ENCODE results near the gene TMPRSS7.
"Not testable (repeated sequence)": the region's sequence is repeated elsewhere in the genome, so short reads cannot be mapped to it uniquely, and the experiment has no call there.

TMPRSS7 gene

DNA sequence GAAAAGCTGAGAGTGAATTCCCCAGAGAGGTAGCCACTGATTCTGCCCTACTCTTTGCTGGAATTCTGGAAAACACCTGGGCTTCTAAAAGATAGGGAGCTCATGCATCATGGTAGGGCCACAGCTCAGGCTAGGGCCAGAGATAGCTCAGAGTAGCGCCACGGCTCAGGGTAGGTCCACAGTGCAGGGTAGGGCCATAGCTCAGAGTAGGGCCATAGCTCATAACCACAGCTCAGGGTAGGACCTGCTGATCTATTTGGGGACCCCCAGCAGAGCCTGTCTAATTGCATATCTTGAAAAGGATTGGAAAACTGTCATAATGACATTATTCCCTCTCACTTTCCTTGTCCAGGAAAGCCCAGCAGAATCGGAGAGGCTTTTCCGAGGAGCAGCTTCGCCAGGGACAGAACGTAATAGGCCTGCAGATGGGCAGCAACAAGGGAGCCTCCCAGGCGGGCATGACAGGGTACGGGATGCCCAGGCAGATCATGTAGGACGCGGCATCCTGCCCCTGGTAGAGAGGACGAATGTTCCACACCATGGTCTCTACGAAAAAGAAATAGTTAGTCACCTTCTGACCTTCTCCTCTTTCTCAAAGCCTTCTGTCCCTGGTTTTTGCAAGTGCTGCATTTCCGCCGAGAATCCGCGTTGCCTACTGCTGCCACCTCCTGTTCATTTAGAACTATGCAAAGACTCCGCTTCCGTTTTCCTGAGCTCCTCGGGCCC is 21.3 kb upstream of the TMPRSS7 start:
- peak; percentile 27 for DNase-seq

DNA sequence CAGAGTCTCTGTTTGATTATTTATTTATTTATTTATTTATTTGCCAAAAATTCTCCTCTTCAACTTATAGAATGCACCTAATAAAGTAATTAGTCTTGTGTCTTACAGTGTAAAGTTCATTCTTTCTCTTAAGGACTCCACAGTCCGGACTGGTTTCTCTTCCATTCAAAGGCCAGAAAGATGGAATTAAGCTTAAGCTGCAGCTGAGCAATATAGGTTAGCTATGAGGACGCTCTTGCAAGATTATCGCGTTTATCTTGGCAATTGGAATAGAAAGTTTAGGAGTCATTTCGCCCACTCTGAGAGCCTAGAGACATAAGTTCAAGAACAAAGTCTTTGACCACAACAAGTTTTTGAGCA is 20.8 kb upstream of the TMPRSS7 start:
- no peak for DNase-seq

DNA sequence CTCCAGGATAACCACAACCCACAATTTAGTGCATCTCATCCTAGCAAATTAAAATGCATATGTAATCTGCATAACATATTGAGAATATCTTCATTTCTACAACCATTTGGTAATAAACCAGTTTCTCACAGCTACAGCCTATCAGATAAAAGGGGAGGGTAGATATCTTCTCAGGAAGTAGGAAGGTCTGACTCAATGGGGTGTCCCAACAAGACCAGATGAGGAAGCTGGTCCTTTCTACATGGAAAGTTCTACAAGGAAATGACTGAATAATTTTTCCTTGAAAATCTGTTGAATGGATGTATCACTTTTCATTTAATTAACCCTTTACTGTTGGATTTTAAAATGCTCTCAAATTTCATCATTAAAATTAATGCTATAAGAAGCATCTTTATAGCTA is 17.4 kb upstream of the TMPRSS7 start:
- no peak for DNase-seq

DNA sequence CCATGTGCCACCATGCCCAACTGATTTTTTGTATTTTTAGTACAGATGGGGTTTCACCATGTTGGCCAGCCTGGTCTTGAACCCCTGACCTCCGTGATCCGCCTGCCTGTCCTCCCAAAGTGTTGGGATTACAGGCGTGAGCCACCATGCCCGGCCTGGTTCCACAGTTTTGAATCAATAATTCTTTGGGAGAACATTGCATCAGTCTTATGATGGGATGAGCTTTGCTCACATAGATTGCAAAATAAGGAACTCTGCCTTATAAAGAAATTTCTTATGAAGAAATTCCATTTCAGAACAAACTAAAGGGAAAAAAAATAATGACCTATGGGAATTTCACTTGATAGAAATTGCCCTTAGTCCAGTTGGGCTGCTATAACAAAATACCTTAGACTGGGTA is 15.8 kb upstream of the TMPRSS7 start:
- DNase-seq = no peak

DNA sequence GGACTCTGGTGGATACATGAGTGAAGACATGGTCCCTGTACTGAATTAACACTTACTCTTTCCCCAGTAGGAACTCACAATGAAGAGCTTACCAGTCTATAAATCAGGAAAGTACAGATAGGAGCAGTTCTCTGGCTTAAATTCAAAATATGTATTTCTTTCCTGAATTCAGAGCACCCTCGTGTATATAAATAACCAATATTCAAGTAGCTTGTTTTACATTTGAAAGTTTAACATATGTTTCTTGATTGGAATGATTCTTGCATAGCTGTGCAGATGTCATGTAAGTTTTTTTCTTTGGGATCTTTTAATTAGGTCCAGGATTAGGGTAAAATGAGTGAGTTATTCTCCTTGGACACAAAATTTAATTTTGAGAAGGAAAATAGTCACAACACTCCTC is 14.8 kb upstream of the TMPRSS7 start:
- DNase-seq = no peak

DNA sequence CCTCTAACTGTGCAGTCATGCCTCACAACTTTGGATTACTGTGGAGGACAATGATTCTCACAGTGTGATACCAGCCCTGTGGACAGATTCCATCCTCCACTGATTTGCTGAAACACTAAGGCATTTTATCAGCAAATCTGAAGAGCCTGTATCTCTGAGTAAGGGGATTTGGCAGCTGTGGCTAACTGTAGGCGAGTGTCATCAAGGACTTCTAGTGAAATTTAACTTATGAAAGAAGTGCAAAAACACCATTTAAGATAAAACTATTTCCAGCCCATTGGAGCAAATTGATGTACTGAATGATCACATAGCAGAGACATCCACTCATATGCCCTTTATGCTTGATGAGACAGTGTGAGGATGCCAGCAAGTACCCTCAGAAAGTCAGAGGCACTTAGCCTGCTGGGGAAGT is 13.9 kb upstream of the TMPRSS7 start:
- no peak for DNase-seq

DNA sequence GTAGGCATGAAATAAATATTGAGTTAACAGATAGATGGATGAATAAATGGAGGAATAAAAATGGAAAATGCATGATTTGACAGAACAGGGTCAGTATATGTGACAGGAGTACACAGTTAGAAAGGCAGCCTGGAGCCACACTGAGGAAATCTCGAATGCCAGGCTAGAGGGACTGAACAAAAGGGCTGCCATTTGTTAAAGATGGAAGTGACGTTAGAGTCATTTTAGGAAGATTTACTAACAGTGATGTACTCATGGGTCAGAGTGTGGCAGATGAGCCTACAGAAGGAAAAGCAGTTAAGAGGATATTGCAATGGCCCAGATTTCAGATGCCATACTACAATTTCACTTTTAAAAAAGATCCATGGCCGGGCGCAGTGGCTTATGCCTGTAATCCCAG is 7.4 kb upstream of the TMPRSS7 start:
- DNase-seq = no peak

DNA sequence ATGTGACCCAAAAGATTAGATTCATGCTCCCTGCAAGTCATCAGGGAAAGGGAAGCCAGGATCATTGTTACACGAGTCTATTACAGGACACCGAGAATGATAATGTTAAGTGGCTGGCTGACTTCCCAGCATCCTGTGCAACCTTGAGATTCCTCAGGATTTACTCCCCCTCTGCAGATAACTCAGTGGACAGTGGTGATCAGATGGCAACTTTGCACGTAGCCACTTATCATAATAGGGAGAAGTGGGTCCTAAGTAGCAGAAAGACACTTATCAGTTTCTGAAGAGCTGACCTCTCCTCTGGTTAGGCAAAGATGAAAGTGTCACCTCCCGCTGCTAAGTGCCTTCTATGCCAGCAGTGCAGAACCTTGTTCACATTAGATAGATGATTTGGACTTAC is 6.7 kb upstream of the TMPRSS7 start:
- DNase-seq = no peak

DNA sequence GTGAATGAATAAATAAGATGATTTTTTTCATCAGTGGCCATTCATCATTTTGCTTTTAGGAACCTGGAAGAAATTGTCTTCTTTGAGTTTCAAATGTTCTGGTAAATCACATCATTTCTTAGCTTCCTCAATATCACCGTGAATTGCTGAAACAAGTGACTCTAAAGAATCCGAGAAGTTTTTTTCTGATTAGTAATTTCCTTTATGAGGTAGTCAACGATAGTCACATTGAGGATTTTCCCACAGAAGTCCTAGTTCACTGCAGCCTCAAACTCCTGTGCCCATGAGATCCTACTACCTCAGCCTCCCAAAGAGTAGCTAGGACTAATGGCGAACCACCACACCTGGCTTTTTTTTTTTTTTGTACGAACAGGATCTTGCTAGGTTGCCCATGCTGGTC is 3.6 kb upstream of the TMPRSS7 start:
- no peak for DNase-seq

DNA sequence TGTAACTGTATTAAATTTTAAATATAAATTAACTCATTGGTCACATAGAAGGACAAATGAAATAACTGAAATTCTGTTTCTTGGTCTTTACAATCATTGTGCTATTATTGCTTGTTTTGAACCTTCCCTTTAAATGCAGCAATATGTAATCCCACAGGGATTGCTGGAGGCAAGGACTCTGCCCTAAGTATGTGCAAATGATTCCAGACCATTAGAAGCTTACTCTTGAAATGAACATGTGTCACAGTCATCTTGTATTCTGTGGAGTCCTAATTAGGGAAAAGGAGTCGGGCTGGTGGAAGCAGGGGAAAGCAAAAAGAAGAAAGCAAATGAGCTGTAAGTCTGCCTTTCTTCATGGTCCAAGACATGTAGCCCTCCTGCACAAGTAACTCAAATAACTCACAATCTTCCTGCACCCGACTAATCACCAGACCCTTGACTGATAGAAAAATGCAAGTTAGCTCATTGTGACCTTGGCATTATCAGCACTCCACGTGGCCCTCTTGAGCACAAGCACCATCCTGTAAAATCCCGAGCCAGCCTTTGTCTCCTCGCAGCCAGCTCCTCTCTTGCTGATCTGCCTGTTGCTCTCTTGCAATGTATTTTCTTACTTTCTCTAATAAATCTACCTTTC is 2.3 kb upstream of the TMPRSS7 start:
- no peak for DNase-seq

DNA sequence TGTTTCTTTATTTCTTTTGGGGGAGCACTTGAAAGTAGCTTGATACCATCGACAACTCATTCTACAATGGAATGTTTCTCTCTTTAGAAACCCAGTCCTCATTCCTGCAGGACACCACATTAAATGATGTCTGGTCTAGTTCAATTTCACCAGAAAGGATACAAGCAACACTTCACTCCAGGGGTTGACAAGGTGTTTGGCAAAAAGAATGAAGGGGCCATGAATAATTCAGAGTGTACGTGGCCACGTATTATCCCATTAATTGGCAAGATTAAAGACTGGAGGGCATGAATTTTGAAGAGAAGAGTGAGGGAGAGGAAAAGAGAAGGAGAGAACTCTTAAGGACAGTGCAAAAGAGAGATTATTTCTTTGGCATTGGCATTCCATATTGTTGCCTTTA is 705 bp downstream of the TMPRSS7 start:
- DNase-seq = no peak

DNA sequence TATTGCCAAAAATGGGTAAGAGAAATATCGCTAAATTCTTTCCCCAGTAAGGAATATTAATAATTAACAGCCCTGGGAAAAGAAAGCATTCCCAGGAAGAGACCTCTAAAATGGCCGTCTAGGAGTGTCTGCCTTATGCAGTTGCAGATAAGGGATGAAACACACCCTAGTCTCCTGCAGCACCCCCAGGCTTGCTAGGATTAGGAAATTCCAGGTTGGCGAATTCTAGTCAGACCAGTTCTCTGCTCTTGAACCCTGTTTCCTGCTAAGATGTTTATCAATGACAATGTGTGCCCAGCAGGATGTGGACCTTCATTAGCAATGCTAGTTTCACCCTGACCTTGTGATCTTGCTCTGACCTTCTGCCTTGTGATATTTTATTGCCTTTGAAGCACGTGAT is 2.7 kb downstream of the TMPRSS7 start:
- DNase-seq = not testable (repeated sequence)

DNA sequence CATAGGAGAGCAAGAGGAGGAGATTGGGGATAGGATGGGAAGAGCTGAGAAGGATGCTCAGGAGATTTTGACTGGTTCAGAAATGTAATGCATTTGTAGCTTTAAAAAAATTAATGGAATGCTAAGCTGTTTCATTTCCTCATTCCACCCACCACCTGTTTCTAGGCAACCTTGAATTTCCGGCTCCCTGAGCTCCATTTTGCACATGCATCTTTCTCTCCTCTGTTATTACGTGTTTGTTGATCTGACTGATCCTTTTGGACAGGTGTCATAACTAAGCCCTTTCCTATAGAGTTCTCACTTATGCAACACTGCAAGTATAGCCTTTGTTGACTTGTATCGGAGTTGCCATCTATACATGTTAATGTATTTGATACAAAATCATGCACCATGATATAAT is 4.3 kb downstream of the TMPRSS7 start:
- no peak for DNase-seq

DNA sequence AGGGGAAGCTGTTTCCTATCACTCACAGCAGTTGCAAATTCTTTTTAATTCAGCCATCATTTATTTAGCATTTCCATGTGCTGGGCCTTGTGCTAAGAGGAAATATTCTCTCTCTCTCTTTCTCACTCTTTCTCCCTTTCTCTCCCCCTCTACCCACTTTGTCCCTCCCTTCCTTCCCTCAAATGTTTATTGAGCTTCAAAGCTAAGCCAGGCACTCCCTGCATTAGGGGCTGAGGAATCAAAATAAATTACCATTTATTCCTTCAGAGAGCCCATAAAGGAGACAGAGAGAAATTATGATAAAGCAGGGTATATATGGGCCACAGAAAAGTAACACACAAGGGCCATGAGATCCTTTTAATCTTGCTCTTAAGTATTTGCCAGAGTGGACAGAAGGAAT is 6.8 kb downstream of the TMPRSS7 start:
- DNase-seq = no peak

DNA sequence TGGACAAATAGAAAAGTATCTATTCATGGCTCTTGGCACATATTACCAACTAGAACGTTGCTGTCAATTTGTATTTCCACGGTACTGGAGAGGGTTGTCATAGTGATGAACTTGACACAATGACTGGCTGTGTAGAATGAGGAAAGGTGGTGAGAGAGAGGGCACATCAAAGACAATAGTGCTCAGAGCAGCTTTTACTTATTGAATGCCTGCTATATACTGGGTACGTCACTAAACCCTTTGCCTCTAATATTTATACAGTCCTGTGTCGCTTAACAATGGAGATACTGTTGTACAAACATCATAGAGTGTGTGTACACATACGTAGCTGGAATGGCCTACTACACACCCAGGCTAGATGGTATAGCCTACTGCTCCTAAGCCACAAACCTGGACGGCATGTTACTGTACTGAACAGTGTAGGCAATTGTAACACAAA is 8.3 kb downstream of the TMPRSS7 start:
- no peak for DNase-seq

DNA sequence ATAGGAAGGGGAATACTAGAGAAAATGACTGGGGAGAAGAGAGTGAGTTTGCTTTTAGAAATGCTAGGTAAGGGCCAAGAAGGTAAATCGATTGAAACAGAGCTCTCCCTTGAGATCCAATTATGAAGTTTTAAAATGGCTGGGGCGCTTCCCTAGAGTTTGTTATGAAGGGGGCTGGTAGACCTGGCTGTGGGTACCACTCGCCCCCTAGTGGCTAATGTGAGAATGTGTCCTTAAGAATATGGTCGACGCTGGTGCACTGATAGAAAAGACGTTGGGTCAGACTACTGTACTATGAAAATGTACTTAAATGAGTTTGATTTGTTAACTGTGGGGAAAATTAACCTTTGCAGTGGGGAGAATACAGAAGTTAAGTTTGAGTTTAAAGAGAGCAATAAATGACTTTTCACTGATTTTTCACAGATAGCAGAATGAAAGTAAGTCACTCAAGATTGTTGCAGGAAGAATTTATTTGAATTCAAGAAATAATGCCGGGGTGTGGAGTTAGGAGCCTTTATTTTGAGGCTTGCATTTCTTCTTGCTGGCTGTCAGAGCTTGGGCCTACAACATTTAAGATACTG is 9.2 kb downstream of the TMPRSS7 start:
- DNase-seq = peak; percentile 24

DNA sequence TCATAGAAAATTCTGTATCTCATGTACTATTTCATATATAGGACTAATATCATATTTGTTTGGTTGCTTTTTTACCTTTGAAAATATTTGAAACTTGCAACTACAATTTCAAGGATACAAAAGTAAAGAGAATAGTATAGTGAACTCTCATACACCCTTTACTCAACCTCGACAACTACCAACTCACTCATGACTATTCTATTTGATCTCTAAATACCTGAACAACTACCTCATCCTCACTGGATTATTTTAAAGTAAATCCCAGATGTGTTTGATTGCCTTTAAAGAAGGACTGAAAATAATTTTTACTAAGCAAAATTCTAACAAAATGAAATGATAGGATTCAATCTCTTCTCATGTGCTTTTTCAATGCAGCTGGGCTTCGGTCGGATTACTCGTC is 12.1 kb downstream of the TMPRSS7 start:
- DNase-seq = no peak

DNA sequence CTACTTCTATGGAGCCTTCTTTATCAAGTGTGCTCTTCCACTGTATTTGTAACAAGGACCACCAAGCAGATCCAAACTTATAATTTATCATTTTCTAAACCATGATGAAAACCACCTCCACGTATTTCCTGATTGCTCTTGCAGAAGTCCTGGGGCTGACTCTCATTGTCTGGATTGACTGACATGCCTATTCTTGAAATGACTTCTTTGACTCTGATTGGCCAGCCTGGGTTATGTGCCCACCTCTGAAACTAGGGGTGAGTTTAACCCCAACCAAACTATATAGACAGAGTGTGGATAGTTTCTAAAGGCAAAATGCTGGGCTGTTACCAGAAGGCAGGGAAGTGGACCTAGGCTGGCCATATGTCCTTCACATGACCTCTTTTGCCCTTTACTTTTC is 12.7 kb downstream of the TMPRSS7 start:
- no peak for DNase-seq

DNA sequence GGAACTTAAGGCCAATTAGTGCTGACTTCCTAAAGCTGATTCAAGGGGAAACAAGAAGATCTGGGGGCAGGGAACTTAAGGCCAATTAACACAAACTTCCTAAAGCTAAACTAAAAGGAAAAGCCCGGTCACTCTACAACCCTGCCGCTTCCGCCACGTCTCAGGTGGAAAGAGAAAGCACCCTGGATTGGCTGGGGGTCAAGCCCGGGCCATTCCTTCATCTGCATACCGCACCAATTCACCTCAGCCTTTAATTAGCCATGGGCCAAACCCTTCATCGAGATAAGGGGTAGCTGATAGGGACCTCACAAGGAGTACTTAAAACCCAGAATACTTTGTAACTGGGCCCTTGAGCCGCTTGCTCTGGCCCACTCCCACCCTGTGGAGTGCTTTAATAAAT is 14.4 kb downstream of the TMPRSS7 start:
- no peak for DNase-seq

DNA sequence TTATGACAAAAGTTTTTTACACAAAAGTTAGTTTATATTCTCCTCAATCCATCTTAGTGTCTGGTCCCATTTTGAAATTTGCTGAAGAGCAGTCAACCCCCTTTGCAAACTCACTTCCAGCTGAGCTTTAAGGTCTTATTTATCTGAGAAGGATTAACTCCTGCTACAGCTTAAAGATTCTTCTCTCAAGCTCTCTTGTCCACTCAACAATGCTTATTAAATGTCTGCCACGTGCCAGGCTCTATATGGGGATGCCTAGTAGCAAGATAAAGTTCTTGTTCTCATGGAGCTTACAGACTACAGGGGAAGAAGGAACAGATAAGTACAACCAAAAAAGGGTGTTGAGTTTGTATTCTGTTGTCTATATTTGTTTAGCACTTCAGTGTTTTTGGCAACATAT is 18.7 kb downstream of the TMPRSS7 start:
- no peak for DNase-seq

DNA sequence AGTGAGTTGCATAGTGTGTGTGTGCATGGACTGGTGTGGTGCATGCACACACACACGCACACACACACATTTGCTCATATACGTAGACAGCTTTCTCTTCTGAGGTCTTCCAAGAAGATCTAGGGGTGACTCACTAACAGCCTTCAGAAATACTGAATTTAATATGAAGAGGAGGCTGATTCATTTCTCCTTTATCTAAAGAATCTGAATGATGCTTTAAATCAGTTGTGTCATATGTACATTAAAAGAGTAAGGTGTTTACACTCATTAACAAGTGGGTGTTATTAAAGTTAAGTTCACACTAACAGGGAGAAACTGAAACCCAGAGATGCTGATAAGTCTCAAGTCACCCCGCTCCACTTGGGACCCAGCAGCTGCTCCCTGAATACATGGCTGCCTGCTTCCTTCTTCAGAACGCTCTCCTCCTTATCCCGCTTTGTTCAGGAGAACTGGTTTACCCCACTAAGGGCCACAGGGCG is 22.0 kb downstream of the TMPRSS7 start:
- DNase-seq = no peak

DNA sequence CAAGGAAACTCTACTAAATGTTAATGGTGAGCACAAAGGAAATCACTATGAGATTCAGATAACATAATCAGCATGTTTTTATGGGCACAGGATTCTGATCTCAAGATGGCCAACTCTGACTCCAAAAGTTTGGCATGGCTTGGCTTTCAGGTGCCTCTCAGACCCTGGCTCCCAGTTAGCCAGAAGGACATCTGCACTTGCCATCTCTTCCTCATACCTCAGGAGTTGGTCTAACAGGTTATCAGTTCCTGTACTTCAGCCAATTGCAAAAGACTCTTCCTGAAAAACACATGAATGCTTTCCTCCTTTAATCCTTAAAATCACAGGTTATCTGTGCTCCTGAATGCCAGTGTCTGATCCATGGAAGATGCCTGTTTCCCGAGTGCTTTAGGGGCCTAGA is 25.0 kb downstream of the TMPRSS7 start:
- no peak for DNase-seq

DNA sequence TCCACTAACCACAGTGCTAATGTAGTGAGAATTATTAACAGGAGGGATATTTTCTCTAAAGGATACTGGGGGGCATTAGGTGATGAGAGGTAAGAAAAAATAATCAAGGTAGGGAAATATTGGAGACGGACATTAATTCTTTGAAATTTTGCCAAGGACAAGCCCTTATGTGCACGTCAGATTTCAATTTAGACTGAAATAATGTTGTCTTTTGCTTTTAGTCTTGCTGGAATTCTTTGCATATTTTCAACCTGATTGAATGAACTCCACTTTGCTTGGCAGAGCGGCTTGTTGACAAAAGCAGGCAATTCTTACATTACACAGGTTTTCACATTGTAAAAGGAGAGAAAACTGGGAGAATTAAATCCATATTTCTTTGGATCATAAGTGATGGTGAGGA is 26.6 kb downstream of the TMPRSS7 start:
- DNase-seq = no peak

DNA sequence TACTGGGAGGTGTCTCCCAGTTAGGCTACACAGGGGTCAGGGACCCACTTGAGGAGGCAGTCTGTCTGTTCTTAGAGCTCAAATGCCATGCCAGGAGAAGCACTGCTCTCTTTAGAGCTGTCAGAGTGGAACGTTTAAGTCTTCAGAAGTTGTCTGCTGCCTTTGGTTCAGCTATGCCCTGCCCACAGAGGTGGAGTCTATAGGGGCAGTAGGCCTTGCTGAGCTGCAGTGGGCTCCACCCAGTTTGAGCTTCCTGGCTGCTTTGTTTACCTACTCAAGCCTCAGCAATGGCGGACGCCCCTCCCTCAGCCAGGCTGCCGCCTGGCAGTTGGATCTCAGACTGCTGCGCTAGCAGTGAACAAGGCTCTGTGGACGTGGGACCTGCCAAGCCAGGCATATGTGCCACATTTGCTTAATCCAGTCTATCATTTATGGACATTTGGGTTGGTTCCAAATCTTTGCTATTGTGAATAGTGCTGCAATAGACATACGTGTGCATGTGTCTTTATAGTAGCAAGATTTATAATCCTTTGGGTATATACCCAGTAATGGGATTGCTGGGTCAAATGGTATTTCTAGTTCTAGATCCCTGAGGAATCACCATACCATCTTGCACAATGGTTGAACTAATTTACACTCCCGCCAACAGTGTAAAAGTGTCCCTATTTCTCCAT is 38.0 kb downstream of the TMPRSS7 start:
- DNase-seq = peak; percentile 56
